H1 (cell line): ENCODE results near the gene SLC12A7. TPM values are rescaled to one million over a fixed set of nuclear protein-coding genes. Genes with fewer than 3 reads are reported as not detected.

Experiments used
- CHD7 ChIP-seq: fragments of 300-600 bp; sonication (generic); IDR thresholded peaks from 2 replicates; pipeline ENCODE4 v1.7.1; 2012; ENCODE audit warnings: low read length, moderate library complexity, mild to moderate bottlenecking, inconsistent platforms; ENCODE audit not compliant: insufficient replicate concordance
- GTF2F1 ChIP-seq: IDR thresholded peaks from 2 replicates; pipeline ENCODE4 v1.6.1; 2012; ENCODE audit warnings: low read depth, low read length, improper control_type of control experiment, borderline replicate concordance
- PHF8 ChIP-seq: fragments of 200-600 bp; sonication (generic); conservative IDR thresholded peaks from 2 replicates; pipeline ENCODE4 v1.7.1; 2012; ENCODE audit warnings: low read depth, mild to moderate bottlenecking, inconsistent platforms, low read length, moderate library complexity
- RNF2 ChIP-seq: fragments of 200-900, 300-1000 bp; sonication (generic); IDR thresholded peaks from 2 replicates; pipeline ENCODE4 v1.7.1; 2016; ENCODE audit warnings: borderline replicate concordance, low read depth, mild to moderate bottlenecking, antibody characterized with exemption, low read length; ENCODE audit not compliant: poor library complexity, severe bottlenecking; ENCODE audit errors: missing control alignments
- RXRA ChIP-seq: IDR thresholded peaks from 2 replicates; pipeline ENCODE4 v1.6.1; 2011; ENCODE audit warnings: low read depth, mild to moderate bottlenecking, low read length, moderate library complexity; ENCODE audit not compliant: insufficient read depth
- ZNF274 ChIP-seq: IDR thresholded peaks from 2 replicates; pipeline ENCODE4 v1.7.0; 2012; ENCODE audit warnings: low read length, borderline replicate concordance; ENCODE audit errors: extremely low read depth
- polyA plus RNA-seq, 7 experiments: library from polyadenylated mRNA; depleted of rRNA in 3 of 7; stranded (reverse) in 5 of 7; unstranded in 2 of 7; fragments of >200 nt in 5 of 7; fragments of 200-250 nt in 2 of 7; gene quantifications; 1 replicate in 5 of 7; 2 replicates in 1 of 7; 4 replicates in 1 of 7; pipeline versions ENCODE4 v1.2.1 to v1.2.3, GENCODE V29; 2011 to 2013; ENCODE audit warnings: missing spikeins in 2 of 7, mixed read lengths in 2 of 7
- total RNA-seq: library from RNA; stranded (reverse); fragmentation: NEBNext Ultra II Directional; extraction: Animal tissue kit (Norgen Biotek cat#: 25700); gene quantifications from 2 replicates; pipeline ENCODE4 v1.2.1, GENCODE V29; 2021

SLC12A7 gene
- total and polyA plus RNA-seq, 2 of the 8 experiments (the other 6 are each of a cell fraction or from before 2014, with no cell fraction given): 23.5 to 39.7 TPM

- TF ChIP-seq CHD7: no peak
- no peak for TF ChIP-seq RNF2
- no peak for TF ChIP-seq ZNF274
- TF ChIP-seq PHF8: no peak
- no peak for TF ChIP-seq GTF2F1
- no peak for TF ChIP-seq RXRA
Measured at GRCh38 chr5:1037123-1037670, 74.7 kb downstream of the SLC12A7 start (continued).
